GM04504 (cell line): Measurements from ENCODE around the gene ERRFI1.
A peak's percentile ranks its signal among the peaks of the same experiment; 100 is the strongest.

Experiments used
- DNase-seq: peaks from one replicate; pipeline ENCODE4 v3.0.0-alpha.2; 2012; ENCODE audit warnings: low read depth

The ERRFI1 gene

DNA sequence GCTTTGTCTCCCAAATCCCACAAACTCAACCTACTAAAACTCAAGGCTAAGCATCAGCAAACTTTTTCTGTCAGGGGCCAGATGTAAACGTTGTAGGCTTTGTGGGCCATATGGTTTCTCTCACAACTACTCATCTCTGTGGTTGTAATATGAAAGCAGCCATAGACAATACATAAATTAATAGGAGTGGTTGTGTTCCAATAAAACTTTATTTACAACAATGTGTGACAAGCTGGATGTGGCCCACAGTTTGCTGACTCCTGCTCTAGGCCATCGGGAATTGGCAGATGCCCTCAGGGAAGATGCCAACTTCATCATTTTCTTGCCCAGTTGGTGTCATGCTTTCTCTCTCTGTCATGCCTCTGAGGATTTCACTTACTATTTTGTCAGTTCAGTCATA lies 17.5 kb upstream of the ERRFI1 start:
- DNase-seq: no peak

DNA sequence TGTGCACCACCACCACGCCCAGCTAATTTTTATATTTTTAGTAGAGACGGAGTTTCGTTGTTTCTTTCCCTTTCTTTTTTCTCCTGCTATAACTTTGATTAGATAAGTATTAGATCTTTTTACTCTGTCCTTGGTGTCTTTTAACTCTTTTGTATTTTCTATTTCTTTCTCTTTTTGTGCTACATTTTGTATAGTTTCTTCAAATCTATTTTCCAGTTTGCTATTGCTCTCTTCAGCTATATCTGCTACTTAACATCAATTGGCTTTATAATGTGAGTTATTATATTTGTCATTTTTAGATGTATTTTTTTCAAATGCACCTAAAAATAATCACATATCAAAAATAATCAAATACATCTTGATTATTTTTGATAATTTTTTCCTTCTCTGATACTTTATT lies 16.0 kb upstream of the ERRFI1 start:
- DNase-seq: no peak

DNA sequence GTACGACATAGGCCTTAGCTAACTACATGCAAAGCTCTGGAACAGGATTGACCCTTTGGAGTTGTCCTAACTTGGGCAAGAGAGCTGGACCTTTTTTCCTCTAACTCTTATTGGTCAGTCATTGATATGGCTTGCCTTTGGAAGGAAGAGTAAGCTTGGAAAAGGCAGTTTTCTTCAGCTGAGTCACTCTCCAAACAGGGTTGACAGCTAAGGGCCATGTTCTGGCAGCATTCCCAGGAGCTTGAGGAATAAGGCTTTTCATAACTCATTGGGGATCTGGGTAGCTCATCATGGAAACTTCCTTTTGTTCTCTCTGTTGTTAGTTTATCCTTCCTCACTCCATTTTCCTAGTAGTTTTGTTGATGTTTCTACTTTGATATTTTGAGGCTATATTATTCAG lies 14.5 kb upstream of the ERRFI1 start:
- DNase-seq: peak; percentile 95

DNA sequence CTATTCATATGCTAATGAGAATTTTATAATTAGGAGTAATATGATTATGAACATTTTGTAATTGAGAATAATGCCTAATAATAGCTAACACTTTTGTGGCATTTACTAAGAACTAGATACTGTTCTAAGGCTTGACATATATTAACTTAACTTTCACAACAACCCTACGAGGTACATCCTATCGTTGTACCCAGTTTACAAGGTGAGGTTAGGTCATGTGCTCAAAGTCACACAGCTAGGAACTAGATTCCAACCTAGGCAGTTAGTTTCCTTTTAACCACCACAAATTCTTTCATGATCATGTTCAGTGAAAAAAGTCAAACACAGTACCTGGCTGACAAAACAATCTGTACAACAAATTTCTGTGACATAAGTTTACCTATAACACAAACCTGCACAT lies 13.0 kb upstream of the ERRFI1 start:
- DNase-seq: no peak

DNA sequence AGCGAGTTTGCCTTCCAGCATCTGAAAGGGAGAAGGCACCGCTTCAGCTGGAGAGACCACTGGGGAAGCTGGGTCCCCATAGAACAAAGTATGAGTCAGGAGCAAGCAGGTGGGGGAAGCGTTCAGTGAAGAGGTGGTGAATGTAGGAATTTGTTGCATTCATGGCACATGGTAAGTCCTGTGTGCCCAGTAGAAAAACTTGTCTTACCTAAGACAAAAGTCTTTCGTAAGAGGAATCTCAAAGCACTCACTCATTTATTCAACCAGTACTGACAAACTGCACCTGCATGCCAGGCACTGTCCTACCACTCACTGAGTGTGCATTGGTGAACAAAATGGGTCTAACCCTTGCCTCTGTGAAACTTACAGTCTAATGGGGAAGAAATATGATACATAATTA lies 9.2 kb upstream of the ERRFI1 start:
- no peak for DNase-seq

DNA sequence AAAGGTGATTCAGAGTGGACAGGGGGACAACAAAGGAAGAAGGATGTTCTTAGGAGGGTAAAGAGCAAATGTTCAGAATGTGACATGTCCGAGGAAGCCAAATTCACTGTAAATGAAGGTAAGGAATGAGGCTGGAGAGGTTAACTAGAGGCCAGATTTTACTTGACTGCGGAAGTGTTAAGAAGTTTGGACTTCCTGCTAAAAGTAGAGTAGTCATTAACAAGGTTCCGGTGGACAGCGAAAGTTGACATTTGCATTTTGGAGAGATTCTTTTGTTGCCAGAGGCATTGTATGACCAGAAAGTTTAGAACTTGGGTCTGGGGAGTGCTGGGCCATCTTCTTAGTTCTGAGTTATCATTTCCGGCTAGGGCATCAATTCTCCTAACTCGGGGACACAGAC lies 7.2 kb upstream of the ERRFI1 start:
- no peak for DNase-seq

DNA sequence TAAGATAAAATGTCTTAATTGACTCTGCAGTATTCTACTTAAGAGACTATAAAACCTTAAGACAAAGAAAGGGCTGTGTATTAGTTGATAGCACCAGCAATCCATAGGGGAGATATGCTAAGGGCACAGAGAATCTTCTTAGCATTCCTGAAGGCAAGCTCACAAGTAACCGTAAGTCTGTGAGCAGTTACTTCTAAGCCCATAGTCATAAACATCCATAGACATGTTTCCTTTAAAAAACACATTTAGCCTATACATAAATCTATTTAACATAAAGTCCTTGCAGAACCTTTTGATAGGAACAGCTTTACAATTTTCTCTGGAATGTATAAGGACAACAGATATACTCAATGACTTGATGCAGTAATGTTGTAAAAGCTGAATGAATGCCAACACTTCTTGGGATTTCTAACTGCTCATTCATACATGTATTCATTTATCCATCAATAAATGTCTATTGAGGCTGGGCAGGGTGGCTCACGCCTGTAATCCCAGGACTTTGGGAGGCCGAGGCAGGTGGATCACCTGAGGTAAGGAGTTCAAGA lies 6.3 kb upstream of the ERRFI1 start:
- DNase-seq: no peak

DNA sequence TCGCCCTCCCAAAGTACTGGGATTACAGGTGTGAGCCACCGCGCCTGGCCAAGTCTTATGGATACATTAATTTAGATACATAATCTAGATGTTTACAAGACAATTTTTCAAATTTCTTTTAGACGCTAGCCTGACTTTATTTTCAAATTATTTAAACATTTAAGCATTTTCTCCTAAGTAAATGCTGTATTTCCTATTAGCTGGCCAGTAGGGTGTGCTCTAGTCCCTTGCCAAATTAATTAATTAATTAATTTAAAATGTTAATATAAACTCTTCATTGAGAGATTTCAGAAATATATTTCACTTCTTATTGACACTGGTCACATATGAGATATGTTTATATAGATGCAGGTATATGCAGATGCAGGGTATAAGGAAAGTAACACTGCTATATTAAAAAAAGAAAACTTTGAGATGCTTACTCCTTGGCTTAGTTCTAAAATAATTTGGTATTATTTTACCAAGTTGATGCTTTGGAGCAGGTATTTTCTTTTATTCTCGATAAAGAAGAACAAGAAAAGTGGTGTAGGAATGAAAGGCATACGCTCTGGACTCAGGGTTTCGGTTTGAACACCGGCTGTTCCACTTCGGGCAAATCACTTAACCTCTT lies 5.2 kb upstream of the ERRFI1 start:
- no peak for DNase-seq

DNA sequence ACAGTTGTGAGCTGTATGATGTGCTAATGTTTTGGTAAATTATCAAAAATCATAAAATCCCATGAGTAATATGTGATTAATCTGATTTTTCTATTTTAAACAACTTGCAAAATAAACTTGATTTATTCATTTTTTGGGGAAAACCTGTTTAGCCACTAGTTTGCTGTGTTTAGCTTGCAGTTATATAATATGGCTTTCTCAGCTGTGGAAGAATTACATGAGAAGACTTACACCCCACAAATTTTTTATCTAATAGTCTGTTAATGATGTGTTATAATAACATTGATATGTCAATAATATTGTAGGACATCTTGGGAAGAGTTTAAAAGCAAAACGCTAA lies 2.4 kb upstream of the ERRFI1 start:
- DNase-seq: no peak

DNA sequence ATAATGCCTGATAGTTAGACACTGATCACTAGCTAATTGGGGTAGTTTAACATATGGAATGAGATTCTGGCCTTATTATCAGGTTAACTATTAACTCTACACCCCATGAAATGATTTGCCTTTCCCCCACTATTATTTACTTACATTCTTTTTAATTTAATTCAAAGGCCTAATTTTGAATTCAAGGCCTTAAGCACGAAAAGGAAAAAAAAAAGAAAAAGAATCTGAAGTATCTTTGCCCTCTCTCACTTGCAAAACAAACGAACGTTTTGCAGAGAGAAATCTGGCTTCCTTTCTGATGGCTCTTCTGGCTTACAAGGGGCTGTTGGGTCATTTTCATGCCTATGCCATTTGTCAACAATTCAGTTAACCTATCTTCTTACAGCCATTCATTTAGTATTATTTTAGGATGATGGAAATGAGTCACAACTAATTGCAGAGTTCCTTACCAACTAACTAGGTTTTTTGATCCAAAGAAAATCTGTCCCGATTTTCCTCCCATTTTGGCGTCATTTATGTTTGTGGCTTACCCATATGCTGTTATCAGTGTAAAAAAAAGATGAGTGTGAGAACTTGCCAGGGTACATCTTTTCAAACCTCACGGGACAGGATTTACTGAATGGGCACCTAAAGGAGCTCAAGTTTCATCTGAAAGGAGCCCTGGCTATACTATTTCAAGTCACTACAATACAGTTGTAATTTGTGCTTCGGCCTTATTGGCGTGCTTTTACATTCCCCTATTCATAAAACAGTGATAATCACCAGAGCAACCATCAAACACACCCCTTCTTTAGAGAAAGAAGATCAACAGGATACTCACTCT lies 1.9 kb upstream of the ERRFI1 start:
- peak; percentile 83 for DNase-seq

DNA sequence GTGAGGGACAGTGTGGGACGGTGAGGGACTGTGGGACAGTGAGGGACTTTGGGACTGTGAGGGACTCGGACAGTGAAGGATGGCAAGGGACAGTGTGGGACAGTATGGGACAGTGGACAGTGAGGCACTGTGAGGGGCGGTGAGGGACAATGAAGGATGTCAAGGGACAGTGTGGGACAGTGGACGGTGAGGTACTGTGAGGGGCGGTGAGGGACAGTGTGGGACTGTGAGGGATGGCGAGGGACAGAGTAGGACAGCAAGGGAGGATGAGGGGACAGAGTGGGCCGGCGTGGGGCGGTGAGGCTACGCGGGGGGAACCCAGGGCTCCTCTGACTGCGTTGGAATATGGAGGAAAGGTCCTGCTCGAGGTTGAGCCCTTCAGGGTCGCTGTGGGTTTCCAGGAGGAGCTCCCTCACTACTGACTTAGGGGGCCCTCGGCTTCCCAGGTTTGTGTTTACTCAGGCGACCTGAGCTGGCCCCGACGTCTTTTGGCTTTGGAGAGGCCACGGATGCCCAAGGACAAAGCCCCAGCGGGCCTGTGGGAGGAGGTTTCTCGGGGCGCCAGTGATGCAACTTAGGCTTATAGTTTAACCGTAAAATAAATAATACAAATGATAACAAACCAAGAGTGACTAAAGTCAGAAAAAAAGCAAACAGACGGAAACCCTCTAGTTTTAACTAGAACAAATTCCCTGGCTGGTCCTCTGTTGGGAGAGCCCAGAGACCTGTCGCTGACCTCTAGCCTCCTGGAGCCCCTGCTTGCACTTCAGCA lies 1.1 kb upstream of the ERRFI1 start:
- DNase-seq: no peak

DNA sequence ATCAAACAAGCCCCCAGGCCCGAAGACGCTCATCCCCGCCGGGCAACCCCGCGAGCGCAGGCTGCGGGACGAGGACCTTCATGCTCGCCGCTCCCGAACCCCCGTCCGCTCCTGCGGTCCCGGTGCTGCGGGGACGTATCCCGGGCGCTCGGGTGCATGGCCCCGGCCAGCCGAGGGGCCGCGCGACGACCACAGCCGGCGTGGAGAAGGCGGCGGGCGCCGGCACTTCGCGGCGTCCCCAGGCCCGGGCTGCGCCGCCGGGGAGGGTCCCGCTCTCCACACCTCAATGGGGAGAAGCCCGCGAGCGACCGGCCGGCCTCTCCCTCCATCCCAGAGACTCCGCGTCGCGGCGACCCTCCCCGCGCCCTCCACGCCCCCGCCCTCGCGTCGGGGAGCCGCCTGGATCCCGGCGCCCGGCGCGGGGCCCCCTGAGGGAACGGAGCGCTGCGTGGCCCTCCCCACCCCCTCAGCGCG lies 401 bp downstream of the ERRFI1 start:
- no peak for DNase-seq

DNA sequence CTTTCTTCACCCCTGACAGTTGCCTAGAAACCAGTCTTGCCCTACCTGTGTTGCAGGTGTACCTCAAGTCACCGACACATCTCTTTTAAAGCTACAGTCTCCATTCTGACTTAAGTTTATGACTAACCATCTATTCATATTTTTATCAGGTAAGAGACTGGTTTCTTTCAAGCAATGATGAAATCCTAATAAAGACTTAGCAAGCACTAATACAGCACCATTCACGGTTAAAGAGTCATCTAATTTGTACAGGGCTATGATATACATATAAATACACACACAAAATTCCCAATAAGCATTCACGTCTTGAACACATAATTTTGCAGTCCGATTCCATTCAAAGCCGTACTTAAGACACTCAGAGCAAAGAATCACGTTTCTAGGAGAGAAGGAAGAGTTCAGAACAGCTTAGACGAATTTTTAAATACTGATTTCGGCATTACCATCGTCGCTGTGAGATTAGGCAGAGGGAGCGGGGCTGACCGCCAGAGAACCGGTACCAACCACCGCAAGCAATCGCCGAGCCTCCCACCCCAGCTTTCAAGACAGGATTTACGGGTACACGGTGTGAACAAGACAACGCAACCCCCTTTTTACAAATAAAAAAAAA lies 943 bp downstream of the ERRFI1 start:
- no peak for DNase-seq

DNA sequence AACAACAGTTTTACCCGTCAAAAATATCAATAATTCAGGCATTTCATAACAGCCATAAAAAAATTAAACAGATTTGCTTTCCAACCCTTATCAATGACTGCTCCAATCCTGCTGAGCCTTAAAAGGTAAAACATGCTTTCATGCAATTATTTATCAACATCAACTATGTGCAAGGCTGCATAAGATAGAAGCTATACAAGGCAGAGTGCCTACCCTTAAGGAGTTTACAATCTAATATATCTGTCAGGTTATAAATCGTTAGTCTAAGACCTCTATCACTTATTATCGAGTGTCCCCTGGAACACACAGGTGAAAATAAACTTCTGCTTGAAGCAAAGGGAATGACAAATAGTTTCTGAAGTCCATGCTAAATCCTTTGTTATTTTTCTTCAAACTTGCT lies 1.8 kb downstream of the ERRFI1 start:
- no peak for DNase-seq

DNA sequence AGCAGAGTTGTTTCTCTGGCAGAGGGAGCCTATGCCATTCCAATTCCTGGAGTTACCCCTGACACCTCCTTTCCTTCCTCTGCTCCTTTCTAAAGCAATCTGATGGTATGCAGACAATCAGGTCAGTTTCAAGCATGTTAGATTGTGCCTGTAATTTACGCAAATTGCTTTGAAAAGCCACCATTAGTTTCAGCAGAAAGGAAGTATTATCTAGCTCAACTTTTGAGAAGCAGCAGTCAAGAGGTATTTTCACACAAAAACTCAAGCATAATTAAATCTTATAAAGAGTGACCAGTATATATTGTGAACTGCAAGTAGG lies 2.2 kb downstream of the ERRFI1 start:
- no peak for DNase-seq

DNA sequence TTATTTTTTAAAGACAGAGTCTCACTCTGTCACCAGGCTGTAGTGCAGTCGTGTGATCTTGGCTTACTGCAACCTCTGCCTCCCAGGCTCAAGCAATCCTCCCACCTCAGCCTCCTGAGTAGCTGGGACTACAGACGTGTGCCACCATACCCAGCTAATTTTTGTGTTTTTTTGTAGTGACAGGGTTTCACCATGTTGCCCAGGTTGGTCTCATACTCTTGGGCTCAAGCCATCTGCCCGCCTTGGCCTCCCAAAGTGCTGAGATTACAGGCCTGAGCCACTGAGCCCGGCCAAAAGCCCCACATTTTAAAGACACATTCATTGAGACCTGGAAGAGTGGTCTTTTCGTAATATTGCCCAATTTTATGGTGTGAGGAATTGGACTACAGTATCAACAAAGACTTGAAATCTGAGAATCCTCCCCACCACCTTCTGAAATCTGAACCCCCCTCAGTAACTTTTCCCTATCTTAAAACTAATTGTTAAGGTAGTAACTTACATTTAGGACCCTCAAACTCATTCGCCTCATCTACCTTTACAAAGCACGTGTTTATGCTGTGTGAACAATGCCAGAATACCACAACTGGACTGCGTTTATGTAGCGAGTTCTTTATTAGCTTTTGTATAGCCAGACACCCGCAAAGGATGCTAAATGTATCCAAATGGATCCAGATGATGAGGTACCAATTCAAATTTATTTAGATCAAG lies 2.7 kb downstream of the ERRFI1 start:
- DNase-seq: no peak

DNA sequence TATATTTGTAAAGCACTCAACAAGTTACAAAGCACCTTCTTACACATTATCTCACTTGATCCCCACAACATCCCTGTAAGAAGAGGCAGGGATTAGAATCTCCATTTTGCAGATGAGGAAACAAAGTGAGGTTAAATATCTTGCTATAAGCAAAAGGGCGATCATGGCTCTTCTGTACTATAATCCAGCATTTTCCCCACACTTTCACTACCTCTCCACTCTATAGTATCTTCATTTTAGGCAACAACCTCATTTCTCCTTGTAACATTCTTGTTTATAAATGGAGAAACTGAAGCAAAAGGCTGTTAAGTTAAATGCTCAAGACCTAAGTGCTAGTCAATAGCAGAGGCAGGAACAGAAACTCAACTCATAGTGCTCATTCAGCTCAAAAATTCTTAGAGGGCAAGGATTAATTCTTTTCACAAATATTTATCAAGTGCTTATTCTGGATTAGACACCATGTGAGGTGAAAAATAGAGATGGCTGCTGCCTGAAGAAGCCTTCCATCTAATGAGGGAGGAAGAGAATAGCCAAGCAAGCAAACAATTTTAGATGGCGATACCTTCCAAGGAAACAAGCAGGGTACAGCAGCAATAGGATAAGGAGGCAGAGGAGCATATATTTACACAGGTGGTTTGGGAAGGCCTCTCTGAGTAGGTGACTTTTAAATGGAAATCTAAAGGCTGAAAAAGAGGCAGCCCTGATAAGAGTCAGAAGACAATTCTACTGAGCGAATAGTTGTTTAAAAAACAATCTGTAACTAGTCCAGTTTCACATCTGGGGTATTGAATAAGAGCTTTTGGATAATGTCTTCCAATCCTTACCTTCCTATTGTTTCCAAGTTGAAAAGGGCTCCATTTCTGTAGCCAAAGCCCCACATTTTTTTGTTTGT lies 3.5 kb downstream of the ERRFI1 start:
- DNase-seq: no peak

DNA sequence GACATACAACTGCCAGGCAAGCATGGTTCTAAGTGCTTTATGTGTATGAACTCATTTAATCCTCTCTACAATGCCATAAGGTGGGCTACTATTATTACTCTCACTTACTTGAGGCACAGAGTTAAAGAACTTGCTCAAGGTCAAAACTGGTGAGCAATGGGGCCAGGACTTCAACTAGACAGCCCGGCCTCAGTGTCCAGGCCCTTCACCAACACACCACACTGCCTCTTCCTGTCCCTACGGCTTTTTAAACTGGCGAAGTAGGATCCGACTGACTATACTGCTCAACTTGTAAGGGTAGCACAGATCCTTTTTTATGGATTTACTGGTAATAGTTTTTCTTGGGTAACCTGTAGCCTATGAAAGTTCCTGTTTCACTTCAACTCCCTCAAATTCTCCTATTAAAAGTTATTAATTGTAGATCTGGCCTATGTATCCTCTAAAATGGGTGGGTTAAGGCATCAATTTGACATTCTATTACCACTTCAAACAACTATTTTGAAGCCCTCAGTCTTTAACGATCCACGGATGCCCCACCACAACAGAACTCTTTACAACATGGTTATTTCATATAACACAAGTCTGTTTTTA lies 4.3 kb downstream of the ERRFI1 start:
- no peak for DNase-seq

DNA sequence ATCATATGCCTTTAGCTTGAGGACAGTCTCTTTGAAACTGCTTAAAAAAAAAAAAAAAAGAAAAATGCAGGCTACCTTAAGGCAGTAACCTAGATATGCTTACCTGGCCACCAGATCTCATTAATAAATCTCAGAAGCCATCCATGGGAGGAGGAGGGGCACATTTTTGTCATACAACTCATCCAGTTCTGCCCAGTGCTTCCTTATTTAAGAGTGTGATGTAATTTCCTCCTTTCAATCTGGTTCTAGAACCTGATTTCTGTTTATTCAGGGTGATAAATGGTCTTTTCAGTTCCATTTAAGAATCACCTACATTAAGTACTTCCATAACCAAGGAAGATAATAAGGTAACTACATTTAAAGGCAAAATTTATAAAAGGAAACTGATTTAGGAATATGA lies 6.1 kb downstream of the ERRFI1 start:
- no peak for DNase-seq

DNA sequence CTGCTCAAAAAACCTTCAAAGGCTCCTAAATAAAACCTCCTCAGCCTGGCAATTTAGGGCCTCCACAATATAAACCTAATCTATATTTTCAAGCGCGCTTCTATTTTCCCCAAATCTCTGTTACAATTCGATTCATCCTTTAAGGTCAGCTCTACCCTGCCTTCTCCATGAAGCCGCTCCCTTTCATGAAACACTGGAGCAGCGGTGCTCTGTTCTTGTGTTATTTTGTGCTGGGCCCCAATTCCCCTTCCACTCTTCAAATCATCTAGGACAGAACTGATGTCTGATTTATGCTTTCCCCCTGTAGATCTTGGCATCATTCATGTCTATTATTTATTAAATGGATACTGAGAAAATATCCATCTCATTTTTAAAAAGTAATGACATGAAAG lies 6.9 kb downstream of the ERRFI1 start:
- DNase-seq: no peak
